NCI-H2029 treated with DMSO at 0.1 percent for 48 hours (cell line): Measurements from ENCODE around the gene ABCC6.
"Not testable (repeated sequence)": the region's sequence is repeated elsewhere in the genome, so short reads cannot be mapped to it uniquely, and the experiment has no call there.

Experiments used
- DNase-seq: peaks from one replicate; lab custom pipeline; 2025; lab: John Stamatoyannopoulos, UW

Gene ABCC6

DNA sequence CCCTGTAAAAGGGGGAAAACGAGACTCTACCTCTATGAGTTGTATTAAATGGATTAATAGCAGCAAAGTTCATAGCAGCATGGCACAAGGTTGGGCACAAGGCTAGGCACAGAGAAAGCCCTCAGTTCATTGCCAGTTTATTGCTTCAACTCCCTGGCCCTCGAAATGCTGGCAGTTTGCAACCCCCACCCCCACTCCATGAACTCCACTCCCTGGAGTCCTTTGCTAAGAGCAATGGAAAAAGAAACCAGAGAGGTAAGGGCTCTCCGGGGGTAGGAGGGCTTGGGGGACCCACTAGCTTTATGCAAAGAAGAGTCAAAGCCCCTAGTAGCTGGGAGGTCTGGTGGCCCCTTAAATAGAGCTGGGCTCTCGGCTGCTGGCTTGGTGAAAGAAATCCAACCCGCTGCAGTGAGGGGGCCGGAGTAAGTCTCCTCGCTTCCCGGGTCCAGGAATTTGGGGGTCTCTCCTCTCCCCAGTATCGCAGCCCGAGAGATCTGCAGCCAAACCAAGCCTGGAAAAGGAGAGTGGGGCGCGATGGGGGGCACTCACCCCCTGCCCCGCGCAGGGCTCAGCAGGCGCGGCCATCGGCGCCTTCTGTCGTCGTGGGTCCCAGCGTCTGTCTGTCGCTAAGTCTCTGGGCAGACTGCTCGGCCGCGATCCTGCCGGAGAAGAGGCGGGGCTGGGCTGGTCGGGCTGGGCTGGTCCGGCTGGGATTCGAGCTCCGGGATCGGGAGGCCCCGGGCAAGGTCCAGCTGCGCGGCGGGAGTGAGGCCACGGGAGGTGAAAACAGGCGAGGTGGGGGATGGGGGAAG is at the start of gene ABCC6:
Gene ABCC6 (minus strand): TSS at position 645 of the 812 bp plus-strand sequence. CDS start 60 bp downstream, at position 585.
- not testable (repeated sequence) for DNase-seq

DNA sequence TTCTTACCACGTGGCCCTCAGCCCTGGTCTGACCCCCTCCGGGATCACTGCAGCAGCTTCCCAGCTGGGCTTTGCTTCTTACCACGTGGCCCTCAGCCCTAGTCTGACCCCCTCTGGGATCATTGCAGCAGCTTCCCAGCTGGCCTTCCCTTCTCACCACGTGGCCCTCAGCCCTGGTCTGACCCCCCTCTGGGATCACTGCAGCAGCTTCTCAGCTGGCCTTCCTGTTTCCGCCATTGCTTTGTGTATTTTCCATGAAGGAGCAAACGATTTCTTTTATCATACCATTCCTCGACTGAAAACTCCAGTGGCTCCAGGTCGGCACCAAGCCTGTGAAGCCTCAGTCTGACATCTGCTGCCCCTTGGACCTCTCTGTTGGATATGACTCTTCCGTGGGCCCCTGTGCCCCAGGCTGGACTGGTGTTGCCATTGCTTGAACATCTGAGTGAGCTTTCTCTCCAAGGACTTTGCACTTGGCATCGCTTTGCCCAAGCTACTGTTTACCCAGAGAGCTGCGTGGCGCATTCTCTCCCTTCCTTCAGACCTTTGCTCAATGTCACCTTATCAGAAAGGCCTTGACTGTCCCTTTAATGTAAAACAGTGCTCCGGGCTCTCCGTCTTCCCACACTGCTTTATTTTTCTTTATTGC is 49.4 kb upstream of the ABCC6 start:
- DNase-seq: not testable (repeated sequence)

DNA sequence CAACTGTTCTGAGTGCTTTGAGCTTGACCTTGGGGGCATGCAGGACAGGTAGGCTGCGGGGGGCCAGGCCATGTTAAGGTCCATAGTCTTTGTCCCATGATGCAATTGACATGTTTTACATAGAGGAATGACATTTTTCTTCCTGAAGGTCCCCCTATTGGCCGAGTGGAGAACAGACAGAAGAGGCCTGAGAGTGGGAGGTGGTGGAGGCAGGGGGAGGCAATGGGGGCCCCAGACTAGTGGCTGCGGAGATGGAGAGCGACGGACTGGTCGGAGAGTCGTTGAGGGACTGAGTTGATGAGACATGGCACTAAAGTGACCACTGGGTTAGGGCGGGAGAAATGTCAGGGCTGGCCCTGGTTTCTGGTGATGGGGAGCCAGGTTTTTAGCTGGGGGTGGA is 48.4 kb upstream of the ABCC6 start:
- DNase-seq: not testable (repeated sequence)

DNA sequence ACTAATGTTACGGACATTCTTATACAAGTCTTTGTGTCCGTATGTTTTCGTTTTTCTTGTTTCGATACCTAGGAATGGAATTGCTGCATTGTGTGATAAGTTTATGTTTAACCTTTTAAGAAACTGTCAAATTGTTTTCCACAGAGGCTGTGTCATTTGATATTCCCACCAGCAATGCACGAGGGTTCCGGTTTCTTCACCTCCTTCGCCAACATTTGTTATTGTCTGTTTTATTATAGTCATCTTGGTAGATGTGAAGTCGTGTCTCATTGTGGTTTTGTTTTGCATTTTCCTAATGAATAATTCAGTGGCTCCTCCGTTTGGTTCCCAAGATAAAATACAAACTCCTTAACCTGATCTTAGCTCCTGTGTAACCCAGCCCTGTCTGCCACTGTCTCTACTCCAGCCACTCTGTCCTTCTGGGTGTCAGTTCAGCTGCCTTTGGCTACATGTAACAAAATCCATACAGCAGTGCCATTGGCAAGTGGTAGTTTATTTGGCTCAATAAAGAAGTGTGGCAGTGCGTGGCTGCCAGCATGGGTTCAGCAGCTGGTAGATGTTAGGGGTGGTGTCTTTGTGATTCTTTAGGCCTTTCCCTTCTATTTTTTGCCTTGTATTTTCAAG is 45.0 kb upstream of the ABCC6 start:
- DNase-seq: not testable (repeated sequence)

DNA sequence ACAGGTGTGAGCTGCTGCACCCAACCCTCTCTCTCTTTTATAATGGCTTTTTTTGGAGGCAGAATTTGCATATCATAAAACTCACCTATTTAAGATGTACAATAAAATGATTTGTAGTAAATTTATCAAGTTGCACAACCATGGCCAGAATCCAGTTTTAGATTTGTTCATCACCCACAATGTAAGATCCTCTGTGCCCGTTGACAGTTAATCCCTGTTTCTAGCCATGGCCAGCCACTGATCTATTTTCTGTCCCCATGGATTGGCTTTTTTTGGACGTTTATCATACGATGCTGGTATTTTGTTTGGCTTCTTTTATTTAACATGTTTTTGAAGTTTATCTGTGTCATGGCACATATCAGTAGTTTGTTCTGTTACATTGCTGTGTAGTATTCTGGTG is 44.4 kb upstream of the ABCC6 start:
- DNase-seq: not testable (repeated sequence)

DNA sequence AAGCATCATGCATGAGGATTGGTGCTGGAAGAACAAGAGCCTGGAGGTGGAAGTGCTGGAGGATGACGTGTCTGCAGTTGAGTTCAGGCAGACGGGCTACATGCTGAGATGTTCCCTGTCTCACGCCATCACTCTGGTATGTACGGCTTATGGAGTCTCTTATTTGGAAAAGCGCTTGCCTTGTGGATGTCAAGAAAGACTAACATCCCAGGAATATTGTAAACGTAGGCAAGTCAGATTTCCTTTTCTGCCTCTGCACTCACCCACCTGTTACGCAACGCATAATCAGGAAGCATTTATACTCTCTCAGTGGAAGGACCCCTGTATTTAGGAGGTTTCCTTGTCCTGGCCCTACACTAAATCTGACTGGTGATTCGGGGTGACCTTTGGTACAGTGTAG is 41.8 kb upstream of the ABCC6 start:
- not testable (repeated sequence) for DNase-seq

DNA sequence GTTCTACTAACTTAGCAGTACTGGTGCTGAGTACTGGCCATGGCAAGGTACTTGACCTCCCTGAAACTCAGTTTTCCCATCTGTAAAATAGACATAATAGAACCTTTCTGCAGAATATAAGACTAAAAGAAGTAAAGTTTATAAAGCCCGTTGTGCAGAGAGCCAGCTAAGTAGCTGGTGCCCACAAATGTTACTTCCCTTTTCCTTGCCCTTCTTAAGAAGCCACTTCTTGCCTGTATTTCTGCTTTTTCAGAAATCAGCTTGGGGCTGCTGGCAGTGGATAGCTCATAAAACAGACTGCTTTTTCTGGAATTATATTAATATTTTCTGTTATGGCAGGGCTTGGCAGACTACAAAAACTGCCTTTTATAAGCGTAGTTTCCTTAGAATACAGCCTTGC is 40.7 kb upstream of the ABCC6 start:
- DNase-seq: not testable (repeated sequence)

DNA sequence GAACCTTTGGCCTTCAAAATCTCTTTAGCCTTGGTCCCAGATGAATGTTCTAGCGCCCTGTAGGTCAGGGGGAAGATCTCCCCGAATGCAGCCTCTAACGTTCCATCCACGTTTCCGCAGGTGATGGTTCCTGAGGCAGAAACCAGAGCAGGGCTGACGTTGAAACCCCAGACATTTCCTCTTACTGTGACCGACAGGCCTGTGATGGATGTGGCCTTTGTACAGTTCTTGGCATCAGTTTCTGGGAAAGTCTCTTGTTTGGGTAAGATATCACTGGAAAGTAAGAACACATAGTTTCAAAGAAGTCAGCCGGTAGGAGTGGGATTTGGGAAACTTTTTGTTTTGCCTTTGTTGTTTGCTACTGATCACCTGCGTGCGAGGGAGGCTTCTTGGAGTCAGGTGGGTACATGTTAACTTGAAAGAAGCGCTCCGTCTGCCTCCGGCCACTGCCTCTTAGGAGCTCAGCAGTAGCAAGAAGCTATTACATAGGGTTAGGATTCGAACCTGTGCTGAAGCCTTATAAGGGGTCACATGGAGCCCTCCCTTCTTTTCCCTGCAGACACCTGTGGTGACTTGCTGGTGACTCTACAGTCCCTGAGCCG is 39.8 kb upstream of the ABCC6 start:
- not testable (repeated sequence) for DNase-seq

DNA sequence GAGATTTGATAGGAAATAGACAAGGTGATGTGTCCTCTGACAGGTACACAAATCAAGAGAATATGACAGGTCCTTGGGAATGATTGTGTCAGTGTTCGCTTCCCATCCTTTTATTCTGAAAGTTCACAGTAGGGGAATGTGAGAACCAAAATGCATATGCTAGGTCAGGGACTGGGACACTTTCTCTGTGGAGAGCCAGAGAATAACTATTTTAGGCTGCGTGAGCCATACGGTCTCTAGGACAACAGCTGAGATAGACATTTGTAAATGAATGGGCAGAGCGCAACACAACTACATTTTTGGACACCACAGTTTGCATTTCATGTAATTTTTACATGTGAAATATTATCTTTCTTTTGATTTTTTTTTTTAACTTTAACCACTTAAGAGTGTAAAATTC is 36.7 kb upstream of the ABCC6 start:
- DNase-seq: not testable (repeated sequence)

DNA sequence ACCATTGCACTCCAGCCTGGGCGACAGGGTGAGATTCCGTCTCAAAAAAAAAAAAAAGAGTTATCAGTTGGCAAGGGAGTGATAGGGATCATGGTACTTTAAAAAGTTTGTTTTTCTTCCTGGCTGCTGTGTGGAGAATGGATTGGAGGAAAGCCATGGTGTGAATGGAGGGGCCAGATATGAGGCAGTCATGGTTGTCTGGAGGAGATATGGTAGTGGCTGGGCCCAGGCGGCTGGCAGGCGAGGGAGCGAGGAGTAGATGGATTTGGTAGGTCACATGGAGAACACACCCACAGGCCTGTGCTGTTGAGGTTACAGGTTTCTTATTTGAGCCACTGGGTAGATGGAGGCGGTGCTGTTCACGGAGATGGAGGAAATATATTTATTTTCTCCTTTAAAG is 35.5 kb upstream of the ABCC6 start:
- not testable (repeated sequence) for DNase-seq

DNA sequence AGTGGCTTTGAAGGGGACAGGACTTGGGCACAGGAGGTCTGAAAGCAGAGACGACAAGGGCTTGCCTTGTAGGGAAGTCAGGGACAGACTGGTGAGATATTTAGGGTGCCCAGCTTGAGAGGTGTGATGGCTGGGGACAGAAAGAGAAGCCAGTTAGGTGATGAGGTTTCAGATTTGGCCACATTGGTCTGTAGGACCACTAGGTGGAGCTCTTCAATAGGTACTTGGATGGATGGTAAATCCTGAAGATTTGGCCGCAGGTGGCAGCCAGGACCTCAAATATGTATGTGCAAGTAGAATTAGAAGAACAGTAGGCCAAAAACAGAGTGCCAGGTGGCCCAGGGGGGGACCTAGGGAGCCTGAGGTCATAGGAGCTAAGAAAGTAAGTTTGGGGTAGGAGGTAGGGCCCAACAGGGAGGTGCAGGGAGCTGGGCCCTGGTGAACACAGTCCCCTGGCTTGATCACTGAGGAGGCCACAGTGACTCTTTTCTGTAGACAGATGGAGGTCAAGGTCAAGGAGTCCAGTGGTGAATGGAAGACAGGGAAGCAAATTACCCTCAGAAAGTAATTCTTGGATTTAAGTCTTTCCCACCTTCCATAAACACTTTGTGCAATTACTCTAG is 34.1 kb upstream of the ABCC6 start:
- not testable (repeated sequence) for DNase-seq

DNA sequence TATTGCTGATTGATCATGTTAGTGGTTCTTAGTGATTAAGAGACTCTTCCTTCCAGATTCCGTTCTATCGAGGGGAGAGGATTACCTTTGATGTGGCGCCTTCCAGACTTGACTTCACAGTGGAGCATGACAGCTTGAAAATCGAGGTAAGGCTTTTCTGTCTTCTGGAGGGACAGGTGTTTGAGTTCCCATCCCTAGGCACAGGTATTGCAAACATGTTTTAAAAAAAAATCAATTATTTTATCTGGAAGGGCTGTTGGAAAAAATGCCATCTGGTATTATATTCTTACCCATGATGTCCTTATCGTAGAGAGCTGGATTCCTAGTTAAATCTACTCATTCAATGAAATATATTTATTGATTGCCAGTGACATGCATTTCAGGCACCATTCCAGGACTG is 29.1 kb upstream of the ABCC6 start:
- DNase-seq: not testable (repeated sequence)

DNA sequence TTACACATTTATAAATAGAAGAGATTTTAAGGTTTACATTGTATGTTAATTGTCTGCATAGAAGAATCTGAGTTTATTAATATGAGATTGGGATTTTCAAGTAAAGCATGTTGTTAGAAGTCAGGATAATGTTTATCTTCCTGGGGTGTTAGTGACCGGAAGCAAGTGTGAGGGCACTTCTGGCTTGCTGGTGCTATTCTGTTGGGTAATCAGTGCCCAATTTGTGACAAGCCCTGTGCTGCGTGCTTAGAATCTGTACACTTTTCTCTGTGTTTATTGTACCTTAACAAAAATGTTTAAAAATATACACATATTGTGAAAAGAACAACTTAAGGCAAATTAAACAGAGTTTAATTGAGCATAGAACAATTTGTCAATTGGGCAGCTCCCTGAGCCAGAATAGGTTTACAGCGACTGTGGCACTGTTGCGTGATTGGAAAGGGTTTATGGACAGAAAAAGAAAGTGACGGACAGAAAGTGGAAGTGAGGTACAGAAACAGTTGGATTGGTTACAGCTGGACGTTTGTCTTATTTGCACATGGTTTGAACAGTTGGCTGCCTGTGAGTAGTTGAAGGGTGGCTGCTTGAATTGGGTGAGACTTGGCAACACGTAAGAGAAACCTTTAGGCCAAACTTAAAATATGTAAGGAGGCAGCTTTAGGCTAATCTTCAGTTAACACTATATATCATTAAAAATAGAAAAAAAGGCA is 26.5 kb upstream of the ABCC6 start:
- not testable (repeated sequence) for DNase-seq

DNA sequence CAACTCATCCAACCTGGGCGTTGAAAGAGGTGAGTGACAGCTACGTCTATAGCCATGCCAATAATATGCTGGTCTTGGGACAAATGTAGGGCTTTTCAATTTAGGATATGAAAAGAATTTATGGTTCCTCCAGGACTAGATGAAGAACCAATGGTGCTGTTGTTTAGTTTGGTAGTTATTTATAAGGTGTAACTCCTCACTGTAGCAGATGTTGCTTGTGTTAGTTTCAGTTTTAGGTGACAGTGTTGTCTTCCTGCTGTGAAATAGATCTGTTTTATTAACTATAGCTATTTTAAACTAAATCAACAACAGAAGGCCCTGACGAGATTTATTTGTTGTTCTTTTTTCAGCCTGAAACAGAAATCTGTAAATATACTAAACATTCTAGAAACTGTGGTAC is 24.1 kb upstream of the ABCC6 start:
- not testable (repeated sequence) for DNase-seq

DNA sequence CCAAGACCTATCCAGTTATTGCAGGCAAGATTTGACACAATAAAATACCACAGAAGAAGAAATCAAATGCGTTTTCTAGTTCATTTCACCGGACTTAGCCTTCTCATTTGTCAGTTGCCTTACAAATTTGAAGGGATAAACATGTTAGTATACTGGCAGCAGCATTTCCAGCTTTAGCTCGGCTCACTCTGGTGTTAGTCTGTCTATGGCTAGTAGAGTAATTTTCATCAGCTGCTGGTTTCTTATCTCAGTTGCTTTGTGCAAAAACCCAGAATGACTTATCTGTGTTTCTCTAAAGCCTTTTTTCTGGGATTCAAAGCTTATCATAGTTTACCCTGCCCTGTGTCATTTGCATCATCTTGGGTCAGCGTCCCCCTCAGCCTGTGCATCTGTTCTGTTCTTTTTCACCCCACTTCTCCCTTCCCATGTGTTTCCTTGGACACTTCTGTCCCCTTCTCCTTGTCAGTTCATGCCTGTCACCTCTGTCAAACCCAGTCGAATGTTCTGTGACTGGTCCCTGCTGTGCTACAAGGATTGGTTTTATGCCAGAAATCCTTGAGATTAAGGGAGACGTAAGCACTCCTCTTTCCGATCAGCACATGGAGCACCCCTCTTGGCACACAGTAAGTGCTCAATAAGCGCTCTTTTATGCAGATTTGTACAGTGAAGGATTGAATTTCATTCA is 23.4 kb upstream of the ABCC6 start:
- not testable (repeated sequence) for DNase-seq

DNA sequence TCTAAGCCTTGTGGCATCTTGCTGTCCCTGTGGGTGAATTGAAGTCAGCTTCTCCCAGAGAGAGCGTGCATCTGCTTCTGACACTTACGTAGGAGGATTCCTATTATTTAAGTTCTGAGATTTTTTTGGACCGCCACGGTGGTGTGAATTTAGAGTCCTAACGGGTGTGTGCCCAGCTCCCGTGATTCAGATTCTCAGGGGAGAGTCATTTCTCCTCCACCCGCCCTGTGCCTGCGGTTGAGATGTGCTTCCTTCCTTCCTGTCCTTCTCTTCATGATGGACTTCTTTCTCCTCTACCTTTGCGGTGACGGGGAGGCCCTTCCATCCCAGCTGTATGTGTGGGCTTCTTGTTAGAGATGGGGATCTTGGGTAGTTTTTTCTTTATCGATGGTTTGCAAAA is 20.6 kb upstream of the ABCC6 start:
- not testable (repeated sequence) for DNase-seq

DNA sequence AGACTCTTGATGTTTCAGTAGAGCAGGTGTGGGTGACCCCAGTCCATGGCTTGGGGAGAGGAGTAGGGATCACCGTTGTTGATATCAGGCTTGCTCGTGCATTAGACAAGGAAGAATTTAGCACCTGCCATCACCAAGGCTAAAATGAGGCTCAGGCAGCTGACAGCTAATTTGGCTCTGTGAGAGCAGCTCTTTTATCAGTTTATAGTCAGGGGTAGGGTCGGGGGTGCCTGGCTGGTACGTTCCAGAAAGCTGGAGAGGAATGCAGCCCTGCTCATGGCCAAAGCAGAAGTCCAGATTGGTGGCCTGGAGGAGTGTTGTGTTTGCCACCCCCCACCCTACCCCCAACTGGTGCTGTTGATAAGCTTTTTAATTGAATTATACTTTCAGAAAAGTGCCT is 17.4 kb upstream of the ABCC6 start:
- not testable (repeated sequence) for DNase-seq

DNA sequence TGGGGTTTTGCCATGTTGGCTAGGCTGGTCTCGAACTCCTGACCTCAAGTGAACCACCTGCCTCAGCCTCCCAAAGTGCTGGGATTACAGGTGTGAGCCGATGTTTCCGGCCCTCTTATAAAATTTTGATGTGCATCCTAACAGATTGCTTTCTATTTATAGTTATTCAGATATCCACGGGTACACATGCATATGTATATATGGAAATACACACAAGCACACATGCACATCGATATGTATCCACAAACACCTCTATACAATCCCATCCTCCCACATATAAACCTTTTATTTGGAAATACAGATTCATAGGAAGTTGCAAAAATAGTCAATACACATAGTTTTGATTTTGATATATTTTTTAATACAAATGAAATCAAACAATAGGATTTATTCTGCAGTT is 14.4 kb upstream of the ABCC6 start:
- not testable (repeated sequence) for DNase-seq

DNA sequence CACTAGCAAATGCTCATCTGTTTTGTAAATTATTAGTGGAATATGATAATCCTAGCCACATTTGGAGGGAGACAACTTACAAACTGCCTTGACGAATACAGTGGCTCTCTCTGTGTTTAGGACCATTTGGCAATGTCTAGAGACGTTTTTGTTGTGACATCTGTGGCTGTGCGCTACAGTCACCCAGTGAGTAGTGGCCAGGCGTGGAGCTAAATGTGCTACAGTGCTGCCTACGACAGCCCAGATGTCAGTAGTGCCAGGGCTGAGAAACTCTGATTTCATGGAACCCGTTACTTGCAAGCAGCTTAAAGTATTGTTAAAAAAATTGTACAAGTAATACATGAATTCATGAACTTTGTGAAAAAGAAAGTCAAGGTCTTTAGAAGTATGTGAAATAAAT is 13.8 kb upstream of the ABCC6 start:
- DNase-seq: not testable (repeated sequence)

DNA sequence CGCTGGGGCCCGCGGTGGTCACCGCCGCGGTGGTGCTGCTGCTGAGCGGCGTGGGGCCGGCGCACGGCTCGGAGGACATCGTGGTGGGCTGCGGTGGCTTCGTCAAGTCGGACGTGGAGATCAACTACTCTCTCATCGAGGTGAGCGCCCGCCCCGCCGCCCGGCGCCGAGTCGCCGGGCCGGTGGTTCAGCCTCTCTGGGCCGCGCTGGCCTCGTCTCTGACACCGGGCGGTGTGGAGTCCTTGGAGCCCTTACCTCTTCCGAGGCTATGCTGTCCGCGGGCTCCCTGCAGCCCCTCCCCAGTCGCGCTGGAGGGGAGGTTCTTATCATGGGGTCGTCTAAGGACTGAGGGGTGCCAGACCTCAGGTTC is 9.4 kb upstream of the ABCC6 start:
- not testable (repeated sequence) for DNase-seq
